Keratinocyte (primary cell): Measurements from ENCODE around the gene CPS1. TPM values are rescaled to one million over a fixed set of nuclear protein-coding genes. Genes with fewer than 3 reads are reported as not detected.

Experiments used
- DNase-seq: peaks from one replicate; pipeline ENCODE4 v3.0.0-alpha.2; 2011; ENCODE audit warnings: low read depth, missing footprints, low spot score
- FAIRE-seq: peaks from 2 replicates; lab custom pipeline; 2011; peaks lifted over from hg19 to GRCh38; lab: Jason Lieb, UNC
- H2AFZ ChIP-seq: 2 replicates; pipeline ENCODE4 v1.6.0; 2012; ENCODE audit warnings: low read length, control low read depth, inconsistent platforms; ENCODE audit not compliant: control insufficient read depth
- H3K27ac ChIP-seq: 2 replicates; pipeline ENCODE4 v1.5.1; 2011; ENCODE audit warnings: low read length; ENCODE audit not compliant: control insufficient read depth, insufficient read depth
- H3K27me3 ChIP-seq: 3 replicates; pipeline ENCODE4 v1.6.0; 2011; ENCODE audit warnings: low read length; ENCODE audit not compliant: control insufficient read depth, insufficient read depth; ENCODE audit errors: extremely low read depth
- H3K36me3 ChIP-seq, 2 experiments: 2 replicates in 1 of 2; 3 replicates in 1 of 2; pipeline ENCODE4 v1.5.1; 2011; ENCODE audit warnings: low read length in 2 of 2, mild to moderate bottlenecking in 1 of 2; ENCODE audit not compliant: control insufficient read depth in 2 of 2, insufficient read depth in 2 of 2; ENCODE audit errors: extremely low read depth in 1 of 2
- H3K4me1 ChIP-seq: 3 replicates; pipeline ENCODE4 v1.5.1; 2011; ENCODE audit warnings: low read length; ENCODE audit not compliant: control insufficient read depth, insufficient read depth; ENCODE audit errors: extremely low read depth
- H3K4me2 ChIP-seq: 3 replicates; pipeline ENCODE4 v1.6.0; 2011; ENCODE audit warnings: low read depth, low read length; ENCODE audit not compliant: control insufficient read depth, insufficient read depth; ENCODE audit errors: extremely low read depth
- H3K4me3 ChIP-seq, 3 experiments: fragments of 200-600 bp in 1 of 3; sonication (generic) in 1 of 3; 2 replicates in 2 of 3; 3 replicates in 1 of 3; pipeline ENCODE4 v1.5.1; 2011 to 2016; ENCODE audit warnings: low read length in 3 of 3, mild to moderate bottlenecking in 3 of 3, control low read depth in 2 of 3, inconsistent platforms in 1 of 3, low read depth in 1 of 3, mixed read lengths in 1 of 3, mixed run types in 1 of 3, moderate library complexity in 1 of 3; ENCODE audit not compliant: control insufficient read depth in 2 of 3, insufficient read depth in 2 of 3; ENCODE audit errors: extremely low read depth in 1 of 3
- H3K79me2 ChIP-seq: 2 replicates; pipeline ENCODE4 v1.6.0; 2012; ENCODE audit warnings: low read length; ENCODE audit not compliant: control insufficient read depth, insufficient read depth
- H3K9ac ChIP-seq: 3 replicates; pipeline ENCODE4 v1.6.0; 2011; ENCODE audit warnings: low read length; ENCODE audit not compliant: control insufficient read depth, insufficient read depth; ENCODE audit errors: extremely low read depth
- H3K9me1 ChIP-seq: 3 replicates; pipeline ENCODE4 v1.6.0; 2011; ENCODE audit warnings: low read length; ENCODE audit not compliant: control insufficient read depth, insufficient read depth; ENCODE audit errors: extremely low read depth
- H3K9me3 ChIP-seq: 2 replicates; pipeline ENCODE4 v1.5.1; 2012; ENCODE audit warnings: low read depth, low read length; ENCODE audit not compliant: control insufficient read depth
- H4K20me1 ChIP-seq: 3 replicates; pipeline ENCODE4 v1.6.0; 2011; ENCODE audit warnings: low read length; ENCODE audit not compliant: control insufficient read depth, insufficient read depth; ENCODE audit errors: extremely low read depth
- CTCF ChIP-seq, 3 experiments: IDR thresholded peaks in 1 of 3; conservative IDR thresholded peaks in 1 of 3; optimal IDR thresholded peaks in 1 of 3; 2 replicates in 2 of 3; 3 replicates in 1 of 3; pipeline versions ENCODE3 to v1.5.1; 2011; ENCODE audit warnings: low read length in 3 of 3, mild to moderate bottlenecking in 3 of 3, moderate library complexity in 2 of 3, control low read depth in 1 of 3, inconsistent platforms in 1 of 3; ENCODE audit not compliant: insufficient read depth in 2 of 3; ENCODE audit errors: extremely low read depth in 1 of 3
- EZH2 ChIP-seq: IDR thresholded peaks from one replicate; pipeline ENCODE4 v1.6.1; 2012; ENCODE audit warnings: inconsistent platforms, mild to moderate bottlenecking, low read length, moderate library complexity
- dilution Hi-C: fragments of 300-500 bp; cut with MboI; formaldehyde crosslinking; loops from one replicate; pipeline ENCODE4 v1.7.0; 2020; ENCODE audit warnings: low sequenced_read_pairs; ENCODE audit not compliant: extremely low pct_ligation_motif_present
- polyA plus RNA-seq, 5 experiments: library from polyadenylated mRNA; depleted of rRNA in 3 of 5; stranded (reverse) in 3 of 5; stranded (forward) in 1 of 5; unstranded in 1 of 5; fragments of >200 nt; gene quantifications; 1 replicate in 1 of 5; 2 replicates in 3 of 5; 3 replicates in 1 of 5; pipeline versions ENCODE4 v1.2.1 to v1.2.3, GENCODE V29; 2011 to 2012; ENCODE audit warnings: missing spikeins in 2 of 5, low read depth in 1 of 5, low replicate concordance in 1 of 5

The CPS1 gene
- polyA plus RNA-seq, 1 donor (not counting 4 experiments of a cell fraction or from before 2014, with no cell fraction given) = 33.0 TPM

GRCh38 chr2:210626849-210627248 lies 70.5 kb downstream of the CPS1 start:
- TF ChIP-seq CTCF (optimal IDR thresholded peaks at IDR 0.05 in 1 of 3, IDR thresholded peaks at IDR 0.05 in 1 of 3, conservative IDR thresholded peaks at IDR 0.05 in 1 of 3; ENCODE audit: extremely low read depth in 1 of 3, insufficient read depth in 2 of 3, low read length in 3 of 3) (no peak), EZH2 (no peak)
- Histone ChIP-seq H3K27me3 (no peaks in the 10 kb centered on the region), H3K9me3 (no peaks in the 10 kb centered on the region), H3K79me2 (no peaks in the 10 kb centered on the region), H3K27ac (no peak overlapping the region), H3K4me3 (no peak overlapping the region), H3K4me2 (peak overlapping the region; percentile 8), H2AFZ (peak overlapping the region; percentile 60), H3K9me1 (no peaks in the 10 kb centered on the region), H3K36me3 (no peaks in the 10 kb centered on the region), H3K9ac (no peak overlapping the region), H4K20me1 (no peaks in the 10 kb centered on the region), H3K4me1 (no peaks in the 10 kb centered on the region)
- dilution Hi-C loops = no loop called here
- FAIRE-seq (no peak), DNase-seq (no peak)

- no peaks in the 10 kb centered on the region for H3K79me2 ChIP-seq
- no peak for FAIRE-seq
- no peak for TF ChIP-seq EZH2
- no peak for TF ChIP-seq CTCF (optimal IDR thresholded peaks at IDR 0.05 in 1 of 3, IDR thresholded peaks at IDR 0.05 in 1 of 3, conservative IDR thresholded peaks at IDR 0.05 in 1 of 3; ENCODE audit: extremely low read depth in 1 of 3, insufficient read depth in 2 of 3, low read length in 3 of 3)
- no peaks in the 10 kb centered on the region for H4K20me1 ChIP-seq
- no peaks in the 10 kb centered on the region for H3K9me1 ChIP-seq
- H3K9me3 ChIP-seq = no peaks in the 10 kb centered on the region
- no peaks in the 10 kb centered on the region for H3K4me1 ChIP-seq
- no peaks in the 10 kb centered on the region for H3K36me3 ChIP-seq
- no peak for DNase-seq
- dilution Hi-C loops = no loop called here
- no peak overlapping the region for H3K4me3 ChIP-seq
- no peak overlapping the region for H2AFZ ChIP-seq
- H3K27me3 ChIP-seq = no peaks in the 10 kb centered on the region
- no peak overlapping the region for H3K9ac ChIP-seq
- H3K4me2 ChIP-seq = no peak overlapping the region
- H3K27ac ChIP-seq = no peak overlapping the region
Observed at GRCh38 chr2:210630873-210631560, 74.6 kb downstream of the CPS1 start.
